ENCODE data around the gene PTHLH. TPM values are rescaled to one million over a fixed set of nuclear protein-coding genes. Genes with fewer than 3 reads are reported as not detected.

The PTHLH gene
- total RNA-seq, 1 experiment from 2014 or later = 5.4 TPM

DNA sequence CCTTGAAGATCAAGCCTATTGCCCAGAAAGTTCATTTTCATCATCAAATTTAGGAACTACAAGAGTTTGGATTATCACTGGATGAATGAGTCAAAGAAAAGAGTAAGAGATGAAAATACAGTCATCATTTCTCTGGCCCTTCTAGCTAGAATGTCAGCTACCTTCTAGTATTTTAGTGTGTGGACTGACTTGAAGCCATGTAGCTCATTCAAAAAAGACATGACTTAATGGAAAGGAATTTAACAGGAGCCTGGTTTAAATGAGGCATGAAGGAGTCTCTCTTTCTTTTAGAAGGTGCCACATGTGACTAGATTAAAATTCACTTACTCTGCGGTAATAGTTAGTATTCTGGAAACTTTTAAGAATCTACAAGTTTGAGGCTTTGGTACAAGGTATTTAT lies 7.1 kb downstream of the PTHLH start:
- intact Hi-C loops (cut with micrococcal nuclease) = loop anchor here (5.0 kb wide), 1 partner anchor 57 kb away; no protein-coding TSS in a partner anchor
- H3K9me3 Mint-ChIP-seq (ENCODE audit: unreplicated experiment) = no peaks in the 10 kb centered on the region
- no peak overlapping the region for H3K4me3 Mint-ChIP-seq (ENCODE audit: unreplicated experiment)
- H3K27ac Mint-ChIP-seq (ENCODE audit: low read depth, unreplicated experiment) = peak overlapping the region; percentile 54
- no TSS peak for BruUV-seq (replicated peaks)
- TF ChIP-seq, protein P1, sequence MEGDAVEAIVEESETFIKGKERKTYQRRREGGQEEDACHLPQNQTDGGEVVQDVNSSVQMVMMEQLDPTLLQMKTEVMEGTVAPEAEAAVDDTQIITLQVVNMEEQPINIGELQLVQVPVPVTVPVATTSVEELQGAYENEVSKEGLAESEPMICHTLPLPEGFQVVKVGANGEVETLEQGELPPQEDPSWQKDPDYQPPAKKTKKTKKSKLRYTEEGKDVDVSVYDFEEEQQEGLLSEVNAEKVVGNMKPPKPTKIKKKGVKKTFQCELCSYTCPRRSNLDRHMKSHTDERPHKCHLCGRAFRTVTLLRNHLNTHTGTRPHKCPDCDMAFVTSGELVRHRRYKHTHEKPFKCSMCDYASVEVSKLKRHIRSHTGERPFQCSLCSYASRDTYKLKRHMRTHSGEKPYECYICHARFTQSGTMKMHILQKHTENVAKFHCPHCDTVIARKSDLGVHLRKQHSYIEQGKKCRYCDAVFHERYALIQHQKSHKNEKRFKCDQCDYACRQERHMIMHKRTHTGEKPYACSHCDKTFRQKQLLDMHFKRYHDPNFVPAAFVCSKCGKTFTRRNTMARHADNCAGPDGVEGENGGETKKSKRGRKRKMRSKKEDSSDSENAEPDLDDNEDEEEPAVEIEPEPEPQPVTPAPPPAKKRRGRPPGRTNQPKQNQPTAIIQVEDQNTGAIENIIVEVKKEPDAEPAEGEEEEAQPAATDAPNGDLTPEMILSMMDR (IDR thresholded peaks at IDR 0.05; ENCODE audit: unreplicated experiment) = no peak
- H3K36me3 Mint-ChIP-seq (ENCODE audit: insufficient read depth, unreplicated experiment) = peaks cover 6% of the 10 kb centered on the region
- DNase-seq (ENCODE audit: unreplicated experiment) = no peak
- ChIA-PET POLR2A (interaction anchor here (0.8 to 2.8 kb wide), 5 partner anchors 13 to 254 kb away, joined by 3 to 15 read pairs (median 3); partner anchors contain the start of gene CCDC91), CTCF (interaction anchor here (1.1 to 3.0 kb wide), 3 partner anchors 9 to 208 kb away, joined by 3 to 11 read pairs (median 4); no protein-coding TSS in a partner anchor)
- H3K4me1 Mint-ChIP-seq (ENCODE audit: insufficient read depth, unreplicated experiment) = peaks cover 35% of the 10 kb centered on the region
- no peaks in the 10 kb centered on the region for H3K27me3 Mint-ChIP-seq (ENCODE audit: insufficient read depth, unreplicated experiment)

DNA sequence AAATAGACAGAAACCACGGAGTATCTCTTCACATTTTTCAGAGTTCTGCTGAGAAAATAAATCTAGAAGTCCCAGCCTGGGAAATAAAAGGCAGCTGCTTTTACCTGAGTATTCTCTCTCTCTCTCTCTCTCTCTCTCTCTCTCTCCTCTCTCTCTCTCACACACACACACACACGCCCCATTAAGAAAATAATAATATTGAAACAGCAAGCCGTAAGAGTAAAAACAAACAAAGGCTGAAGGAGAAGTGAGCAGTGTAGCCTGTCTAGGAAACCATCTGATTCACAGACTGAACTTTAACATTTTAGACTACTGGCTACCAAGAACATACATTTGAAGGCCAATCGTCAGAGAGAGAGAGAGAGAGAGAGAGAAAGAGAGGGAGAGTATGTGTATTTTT lies 8.4 kb downstream of the PTHLH start:
- Mint-ChIP-seq H3K4me3 (ENCODE audit: unreplicated experiment) (no peak overlapping the region), H3K27me3 (ENCODE audit: insufficient read depth, unreplicated experiment) (no peaks in the 10 kb centered on the region), H3K9me3 (ENCODE audit: unreplicated experiment) (no peaks in the 10 kb centered on the region), H3K4me1 (ENCODE audit: insufficient read depth, unreplicated experiment) (peaks cover 27% of the 10 kb centered on the region), H3K36me3 (ENCODE audit: insufficient read depth, unreplicated experiment) (peaks cover 6% of the 10 kb centered on the region), H3K27ac (ENCODE audit: low read depth, unreplicated experiment) (peak overlapping the region; percentile 1)
- intact Hi-C loops (cut with micrococcal nuclease) = no loop called here
- ChIA-PET CTCF (interaction anchor here (0.8 to 3.0 kb wide), 2 partner anchors 7 to 164 kb away, joined by 3 to 11 read pairs; no protein-coding TSS in a partner anchor), POLR2A (no interaction called here)
- BruUV-seq (replicated peaks) = no TSS peak
- TF ChIP-seq, protein P1 (IDR thresholded peaks at IDR 0.05; ENCODE audit: unreplicated experiment) = no peak
- no peak for DNase-seq (ENCODE audit: unreplicated experiment)

DNA sequence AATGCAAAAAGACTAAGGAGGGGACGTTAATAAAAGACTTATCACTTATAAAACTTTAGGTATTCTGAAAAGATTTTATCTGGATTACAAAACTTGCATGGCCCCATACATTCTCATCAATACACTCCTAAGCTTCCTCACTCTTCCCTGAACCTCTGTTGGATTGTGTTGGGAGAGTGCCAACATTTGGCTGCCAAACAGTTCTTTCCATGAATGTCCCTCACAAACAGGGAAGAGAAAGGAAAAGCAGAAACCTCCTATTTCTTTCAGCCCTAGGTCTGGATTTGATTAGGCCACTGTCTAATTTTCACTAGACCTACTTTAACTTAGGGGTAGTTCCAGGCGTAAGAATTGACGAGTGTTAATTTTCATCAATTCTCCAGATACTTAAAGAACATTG lies 11.7 kb downstream of the PTHLH start:
- Mint-ChIP-seq H3K4me1 (ENCODE audit: insufficient read depth, unreplicated experiment) (peaks cover 9% of the 10 kb centered on the region), H3K9me3 (ENCODE audit: unreplicated experiment) (no peaks in the 10 kb centered on the region), H3K4me3 (ENCODE audit: unreplicated experiment) (no peak overlapping the region), H3K36me3 (ENCODE audit: insufficient read depth, unreplicated experiment) (no peaks in the 10 kb centered on the region), H3K27me3 (ENCODE audit: insufficient read depth, unreplicated experiment) (no peaks in the 10 kb centered on the region), H3K27ac (ENCODE audit: low read depth, unreplicated experiment) (no peak overlapping the region)
- no peak for DNase-seq (ENCODE audit: unreplicated experiment)
- TF ChIP-seq, protein P1 (IDR thresholded peaks at IDR 0.05; ENCODE audit: unreplicated experiment) = no peak
- POLR2A ChIA-PET = no interaction called here
- CTCF ChIA-PET = no interaction called here
- BruUV-seq (replicated peaks) = no TSS peak
- intact Hi-C loops (cut with micrococcal nuclease) = no loop called here

DNA sequence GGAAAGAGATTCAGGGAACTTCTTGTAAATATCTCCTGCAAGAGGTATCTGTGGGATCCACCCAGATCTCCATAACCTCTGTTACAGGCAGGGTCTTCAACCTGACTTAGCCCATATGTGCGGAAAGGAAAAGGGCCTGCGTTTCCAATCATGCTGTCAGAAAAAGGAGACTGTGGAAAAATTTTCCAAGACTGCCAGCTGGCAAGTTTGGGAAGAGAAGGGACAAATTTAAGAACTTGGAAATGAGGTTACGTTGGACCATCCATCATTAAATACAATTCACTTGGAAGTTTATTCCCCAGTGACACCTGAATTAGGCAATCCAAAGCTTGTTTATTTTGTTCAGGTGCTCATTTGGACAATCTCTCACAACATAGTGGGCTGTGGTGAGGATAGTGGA lies 13.9 kb downstream of the PTHLH start:
- H3K4me3 Mint-ChIP-seq (ENCODE audit: unreplicated experiment) = no peak overlapping the region
- no peaks in the 10 kb centered on the region for H3K27me3 Mint-ChIP-seq (ENCODE audit: insufficient read depth, unreplicated experiment)
- TF ChIP-seq, protein P1 (IDR thresholded peaks at IDR 0.05; ENCODE audit: unreplicated experiment) = no peak
- intact Hi-C loops (cut with micrococcal nuclease) = no loop called here
- CTCF ChIA-PET = interaction anchor here (0.6 to 3.5 kb wide), 2 partner anchors 7 to 690 kb away, joined by 3 to 11 read pairs; no protein-coding TSS in a partner anchor
- no peaks in the 10 kb centered on the region for H3K36me3 Mint-ChIP-seq (ENCODE audit: insufficient read depth, unreplicated experiment)
- H3K9me3 Mint-ChIP-seq (ENCODE audit: unreplicated experiment) = no peaks in the 10 kb centered on the region
- no peak overlapping the region for H3K27ac Mint-ChIP-seq (ENCODE audit: low read depth, unreplicated experiment)
- BruUV-seq (replicated peaks) = no TSS peak
- no peaks in the 10 kb centered on the region for H3K4me1 Mint-ChIP-seq (ENCODE audit: insufficient read depth, unreplicated experiment)
- no peak for DNase-seq (ENCODE audit: unreplicated experiment)
- POLR2A ChIA-PET = no interaction called here
